ENCODE measurements around the gene IQGAP3. TPM values are rescaled to one million over a fixed set of nuclear protein-coding genes. Genes with fewer than 3 reads are reported as not detected.

Gene IQGAP3
- polyA plus RNA-seq, 3 donors, result 0.03 to 0.24 TPM; not detected in 1

- Mint-ChIP-seq H3K27me3 (ENCODE audit: low read depth in 3 of 3) (no peaks in the 10 kb centered on the region), H3K4me3 (peak overlapping the region; percentile 81 to 89), H3K27ac (peak overlapping the region; percentile 95 to 100 (median 99)), H3K4me1 (peaks cover 56% of the 10 kb centered on the region), H3K9me3 (peaks cover 0 to 3% (median 0%) of the 10 kb centered on the region in 7 donors), H3K36me3 (peaks cover 4 to 9% of the 10 kb centered on the region in 2 donors)
- Histone ChIP-seq H3K9me3 (replicated peaks in 1 of 2; ENCODE audit: control insufficient read depth in 1 of 2, insufficient read depth in 1 of 2, low read length in 2 of 2) (no peaks in the 10 kb centered on the region), H3K4me1 (ENCODE audit: control insufficient read depth in 1 of 2, insufficient read depth in 2 of 2, low read length in 2 of 2) (peaks cover 63 to 76% of the 10 kb centered on the region in 2 donors), H3K36me3 (replicated peaks in 1 of 2; ENCODE audit: control insufficient read depth in 1 of 2, insufficient read depth in 2 of 2, low read length in 2 of 2) (no peaks in the 10 kb centered on the region), H3K4me2 (replicated peaks; ENCODE audit: extremely low read depth, low read length, poor library complexity, severe bottlenecking) (peak overlapping the region; percentile 96), H3K27ac (ENCODE audit: low read depth in 1 of 2, low read length in 2 of 2) (peak overlapping the region; percentile 94 to 98), H2AFZ (ENCODE audit: insufficient read depth, low read depth, low read length, poor library complexity, severe bottlenecking) (no peak overlapping the region), H4K20me1 (ENCODE audit: insufficient read depth, low read length) (peaks cover 30% of the 10 kb centered on the region), H3K4me3 (replicated peaks in 1 of 3; ENCODE audit: low read depth in 2 of 3, low read length in 3 of 3) (peak overlapping the region in 1 of 3 experiments; percentile 99), H3K79me2 (ENCODE audit: insufficient read depth, low read length) (peaks cover 74% of the 10 kb centered on the region), H3K27me3 (ENCODE audit: control insufficient read depth in 2 of 2, insufficient read depth in 2 of 2, low read length in 2 of 2) (no peaks in the 10 kb centered on the region), H3K9ac (ENCODE audit: insufficient read depth, low read length, poor library complexity, severe bottlenecking) (peak overlapping the region; percentile 98)
- intact Hi-C loops (cut with micrococcal nuclease), result loop anchor here in 1 of 2 donors (5.0 to 10.0 kb wide), 3 partner anchors 50 to 245 kb away; partner anchors contain the start of genes ISG20L2 and METTL25B
- no peak for DNase-seq
- WGBS (ENCODE audit: insufficient coverage), result no CpG with 5 or more reads among the region's 1 CpG
- TF ChIP-seq, protein P1, sequence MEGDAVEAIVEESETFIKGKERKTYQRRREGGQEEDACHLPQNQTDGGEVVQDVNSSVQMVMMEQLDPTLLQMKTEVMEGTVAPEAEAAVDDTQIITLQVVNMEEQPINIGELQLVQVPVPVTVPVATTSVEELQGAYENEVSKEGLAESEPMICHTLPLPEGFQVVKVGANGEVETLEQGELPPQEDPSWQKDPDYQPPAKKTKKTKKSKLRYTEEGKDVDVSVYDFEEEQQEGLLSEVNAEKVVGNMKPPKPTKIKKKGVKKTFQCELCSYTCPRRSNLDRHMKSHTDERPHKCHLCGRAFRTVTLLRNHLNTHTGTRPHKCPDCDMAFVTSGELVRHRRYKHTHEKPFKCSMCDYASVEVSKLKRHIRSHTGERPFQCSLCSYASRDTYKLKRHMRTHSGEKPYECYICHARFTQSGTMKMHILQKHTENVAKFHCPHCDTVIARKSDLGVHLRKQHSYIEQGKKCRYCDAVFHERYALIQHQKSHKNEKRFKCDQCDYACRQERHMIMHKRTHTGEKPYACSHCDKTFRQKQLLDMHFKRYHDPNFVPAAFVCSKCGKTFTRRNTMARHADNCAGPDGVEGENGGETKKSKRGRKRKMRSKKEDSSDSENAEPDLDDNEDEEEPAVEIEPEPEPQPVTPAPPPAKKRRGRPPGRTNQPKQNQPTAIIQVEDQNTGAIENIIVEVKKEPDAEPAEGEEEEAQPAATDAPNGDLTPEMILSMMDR (IDR thresholded peaks at IDR 0.05), result no peak
These were observed 69.9 kb downstream of the IQGAP3 start for GRCh38 chr1:156502391-156502893.

- H3K9me3 Mint-ChIP-seq, result peaks cover 0 to 3% (median 0%) of the 10 kb centered on the region in 7 donors
- H3K4me3 Mint-ChIP-seq, result peak overlapping the region; percentile 93 to 97
- Histone ChIP-seq H3K9me3 (replicated peaks in 1 of 2; ENCODE audit: control insufficient read depth in 1 of 2, insufficient read depth in 1 of 2, low read length in 2 of 2) (no peaks in the 10 kb centered on the region), H3K4me3 (replicated peaks in 1 of 3; ENCODE audit: low read depth in 2 of 3, low read length in 3 of 3) (peak overlapping the region; percentile 96 to 99 (median 98)), H3K4me1 (ENCODE audit: control insufficient read depth in 1 of 2, insufficient read depth in 2 of 2, low read length in 2 of 2) (peaks cover 76 to 83% of the 10 kb centered on the region in 2 donors), H4K20me1 (ENCODE audit: insufficient read depth, low read length) (peaks cover 45% of the 10 kb centered on the region), H3K27ac (ENCODE audit: low read depth in 1 of 2, low read length in 2 of 2) (peak overlapping the region; percentile 94 to 98), H3K4me2 (replicated peaks; ENCODE audit: extremely low read depth, low read length, poor library complexity, severe bottlenecking) (peak overlapping the region; percentile 96), H3K27me3 (ENCODE audit: control insufficient read depth in 2 of 2, insufficient read depth in 2 of 2, low read length in 2 of 2) (no peaks in the 10 kb centered on the region), H2AFZ (ENCODE audit: insufficient read depth, low read depth, low read length, poor library complexity, severe bottlenecking) (no peak overlapping the region), H3K9ac (ENCODE audit: insufficient read depth, low read length, poor library complexity, severe bottlenecking) (peak overlapping the region; percentile 98), H3K79me2 (ENCODE audit: insufficient read depth, low read length) (peaks cover 78% of the 10 kb centered on the region), H3K36me3 (replicated peaks in 1 of 2; ENCODE audit: control insufficient read depth in 1 of 2, insufficient read depth in 2 of 2, low read length in 2 of 2) (no peaks in the 10 kb centered on the region)
- DNase-seq, result peak; percentile 90 to 96 (median 95)
- H3K4me1 Mint-ChIP-seq, result peaks cover 69% of the 10 kb centered on the region
- H3K27me3 Mint-ChIP-seq (ENCODE audit: low read depth in 3 of 3), result no peaks in the 10 kb centered on the region
- 0% methylated on average over 20 of the region's 57 CpGs for WGBS (ENCODE audit: insufficient coverage)
- peaks cover 11 to 21% of the 10 kb centered on the region in 2 donors for H3K36me3 Mint-ChIP-seq
- peak overlapping the region; percentile 95 to 100 (median 99) for H3K27ac Mint-ChIP-seq
- TF ChIP-seq, protein P1 (IDR thresholded peaks at IDR 0.05), result peak; percentile 49
- intact Hi-C loops (cut with micrococcal nuclease), result loop anchor here in 1 of 2 donors (5.0 to 10.0 kb wide), 3 partner anchors 51 to 246 kb away; partner anchors contain the start of genes ISG20L2 and METTL25B
These were observed 71.4 kb downstream of the IQGAP3 start for GRCh38 chr1:156500793-156501506.
